Measurements from ENCODE around the gene MAD1L1. TPM values are rescaled to one million over a fixed set of nuclear protein-coding genes. Genes with fewer than 3 reads are reported as not detected.

MAD1L1 gene
- polyA plus RNA-seq, 1 experiment, result 32.0 TPM

DNA sequence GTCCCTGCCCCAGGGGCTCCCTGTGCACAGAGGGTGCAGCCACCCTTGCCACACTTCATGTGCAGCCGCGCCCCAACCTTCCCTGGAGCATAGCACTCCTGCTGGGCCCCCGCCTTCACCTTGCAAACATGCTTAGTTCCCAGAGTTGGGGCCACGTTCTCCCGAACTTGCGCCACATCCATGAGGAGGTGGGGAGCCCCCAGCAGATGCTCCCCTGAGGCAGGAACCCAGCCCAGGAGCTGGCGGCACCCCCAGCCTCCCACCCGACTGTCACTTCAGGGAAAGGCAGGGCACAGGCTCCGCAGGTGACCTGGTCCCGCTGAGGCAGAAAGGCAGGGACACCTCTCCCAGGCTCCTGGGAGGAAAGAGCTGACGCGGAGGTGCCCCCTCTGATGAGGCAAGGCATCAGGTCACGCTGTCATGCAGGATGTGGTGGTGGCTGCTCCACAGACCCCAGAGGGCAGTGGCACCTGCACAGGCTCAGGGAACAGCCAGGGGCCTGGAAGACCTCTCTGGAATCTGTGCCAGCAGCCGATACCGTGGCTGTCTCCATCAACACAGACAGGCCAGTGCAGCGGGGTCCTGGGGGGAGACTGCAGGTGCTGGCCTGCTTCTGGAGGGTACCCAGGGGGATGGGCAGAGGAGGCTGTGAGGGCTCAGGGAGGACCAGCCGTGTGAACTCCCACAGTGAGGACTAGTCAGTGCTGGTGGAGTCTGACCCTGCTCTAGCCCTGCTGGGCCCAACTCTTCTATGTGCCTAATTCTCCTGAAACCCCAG is 221.3 kb downstream of the MAD1L1 start:
- no peak overlapping the region for H3K4me3 ChIP-seq (ENCODE audit: low read depth, low read length)
- TF ChIP-seq, protein P1, sequence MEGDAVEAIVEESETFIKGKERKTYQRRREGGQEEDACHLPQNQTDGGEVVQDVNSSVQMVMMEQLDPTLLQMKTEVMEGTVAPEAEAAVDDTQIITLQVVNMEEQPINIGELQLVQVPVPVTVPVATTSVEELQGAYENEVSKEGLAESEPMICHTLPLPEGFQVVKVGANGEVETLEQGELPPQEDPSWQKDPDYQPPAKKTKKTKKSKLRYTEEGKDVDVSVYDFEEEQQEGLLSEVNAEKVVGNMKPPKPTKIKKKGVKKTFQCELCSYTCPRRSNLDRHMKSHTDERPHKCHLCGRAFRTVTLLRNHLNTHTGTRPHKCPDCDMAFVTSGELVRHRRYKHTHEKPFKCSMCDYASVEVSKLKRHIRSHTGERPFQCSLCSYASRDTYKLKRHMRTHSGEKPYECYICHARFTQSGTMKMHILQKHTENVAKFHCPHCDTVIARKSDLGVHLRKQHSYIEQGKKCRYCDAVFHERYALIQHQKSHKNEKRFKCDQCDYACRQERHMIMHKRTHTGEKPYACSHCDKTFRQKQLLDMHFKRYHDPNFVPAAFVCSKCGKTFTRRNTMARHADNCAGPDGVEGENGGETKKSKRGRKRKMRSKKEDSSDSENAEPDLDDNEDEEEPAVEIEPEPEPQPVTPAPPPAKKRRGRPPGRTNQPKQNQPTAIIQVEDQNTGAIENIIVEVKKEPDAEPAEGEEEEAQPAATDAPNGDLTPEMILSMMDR (IDR thresholded peaks at IDR 0.05; ENCODE audit: insufficient read depth, low read depth, low read length), result no peak
- H3K27me3 ChIP-seq (ENCODE audit: control insufficient read depth, insufficient read depth, low read length), result no peaks in the 10 kb centered on the region
- H3K36me3 ChIP-seq (ENCODE audit: control insufficient read depth, insufficient read depth, low read length), result no peaks in the 10 kb centered on the region; the same call in none of the 2 replicates
- ChIA-PET POLR2A (no interaction called here), CTCF (no interaction called here)
- no peak for DNase-seq (ENCODE audit: low read depth)

DNA sequence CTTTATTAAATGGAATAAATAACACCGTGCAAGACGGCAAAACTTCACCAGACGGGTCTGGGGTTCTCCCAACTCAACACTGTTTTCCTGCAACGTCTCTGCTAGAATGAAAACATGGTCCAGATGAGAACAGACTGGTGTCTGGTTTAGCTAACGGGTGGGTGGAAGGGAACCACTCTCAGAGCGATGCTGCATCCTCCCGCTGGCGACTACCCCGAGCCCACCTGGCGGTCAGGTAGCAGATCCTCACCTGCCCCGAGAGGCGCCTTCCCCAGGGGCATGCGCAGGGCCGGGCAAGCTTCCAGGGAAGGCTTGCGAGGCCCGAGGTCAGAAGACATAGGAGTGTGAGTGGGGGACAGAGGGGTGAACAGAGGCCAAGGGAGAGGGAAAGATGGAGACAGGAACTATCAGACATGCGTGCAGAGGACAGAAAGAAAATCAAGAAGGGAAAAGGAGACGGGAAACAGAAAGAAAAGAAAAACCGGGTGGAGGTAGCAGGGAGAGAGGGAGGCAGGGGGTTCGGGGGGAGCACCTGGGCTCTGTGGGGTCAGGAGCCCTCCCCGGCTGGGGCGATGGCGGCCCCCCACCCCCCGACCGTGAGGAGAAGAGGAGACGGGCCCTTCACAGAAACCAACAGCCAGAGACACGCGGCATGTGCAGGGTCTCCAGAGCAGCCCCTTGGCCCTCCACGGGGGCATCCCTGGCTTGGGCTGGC is 222.0 kb downstream of the MAD1L1 start:
- ChIA-PET CTCF (no interaction called here), POLR2A (no interaction called here)
- no peak for DNase-seq (ENCODE audit: low read depth)
- Histone ChIP-seq H3K4me3 (ENCODE audit: low read depth, low read length) (no peak overlapping the region), H3K36me3 (ENCODE audit: control insufficient read depth, insufficient read depth, low read length) (no peaks in the 10 kb centered on the region; the same call in none of the 2 replicates), H3K27me3 (ENCODE audit: control insufficient read depth, insufficient read depth, low read length) (no peaks in the 10 kb centered on the region)
- TF ChIP-seq, protein P1 (IDR thresholded peaks at IDR 0.05; ENCODE audit: insufficient read depth, low read depth, low read length), result no peak

DNA sequence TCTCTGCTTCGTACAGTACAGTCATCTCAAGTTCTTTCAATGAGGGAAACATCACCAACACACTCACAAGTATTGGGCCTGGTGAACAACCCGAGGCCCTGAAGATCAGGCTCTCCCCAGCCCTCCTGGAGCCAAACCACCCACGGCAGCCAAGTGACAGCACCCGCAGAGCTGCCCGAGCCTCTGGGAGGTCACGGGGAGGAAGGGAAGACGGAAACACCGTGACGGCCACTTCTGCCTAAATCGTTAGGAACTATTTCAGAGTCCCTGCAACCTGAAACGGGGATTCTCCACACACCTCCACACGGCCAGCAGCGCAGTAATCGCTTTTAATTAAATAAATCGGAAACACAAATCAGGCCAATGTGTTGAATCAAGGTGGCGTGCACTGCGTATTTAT is 222.6 kb downstream of the MAD1L1 start:
- ChIA-PET CTCF (no interaction called here), POLR2A (no interaction called here)
- Histone ChIP-seq H3K27me3 (ENCODE audit: control insufficient read depth, insufficient read depth, low read length) (no peaks in the 10 kb centered on the region), H3K4me3 (ENCODE audit: low read depth, low read length) (no peak overlapping the region), H3K36me3 (ENCODE audit: control insufficient read depth, insufficient read depth, low read length) (no peaks in the 10 kb centered on the region; the same call in none of the 2 replicates)
- TF ChIP-seq, protein P1 (IDR thresholded peaks at IDR 0.05; ENCODE audit: insufficient read depth, low read depth, low read length), result no peak
- no peak for DNase-seq (ENCODE audit: low read depth)

DNA sequence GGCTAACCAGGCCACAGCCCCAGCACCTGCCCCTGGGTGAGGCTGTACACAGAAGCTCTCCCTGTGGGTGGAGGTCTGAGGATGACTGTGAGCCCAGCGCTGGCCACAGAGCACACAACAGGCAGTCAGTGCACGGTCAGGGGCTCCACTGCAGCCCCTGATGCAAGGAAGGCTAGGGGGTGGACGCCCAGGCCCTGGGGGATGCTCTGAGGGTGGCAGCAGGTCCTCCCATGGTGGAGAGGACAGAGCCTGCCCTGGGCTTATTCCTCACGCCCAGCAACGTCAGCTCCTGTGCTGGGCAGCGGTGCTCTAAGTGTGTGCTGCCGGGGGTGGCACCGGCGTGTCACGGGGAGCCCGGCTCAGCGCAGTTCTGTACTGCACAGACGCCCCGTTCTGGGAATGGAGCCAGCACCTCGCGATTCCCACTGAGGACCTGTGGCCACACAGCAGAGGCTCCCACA is 223.2 kb downstream of the MAD1L1 start:
- Histone ChIP-seq H3K36me3 (ENCODE audit: control insufficient read depth, insufficient read depth, low read length) (peaks cover under 1% of the 10 kb centered on the region), H3K4me3 (ENCODE audit: low read depth, low read length) (no peak overlapping the region), H3K27me3 (ENCODE audit: control insufficient read depth, insufficient read depth, low read length) (no peaks in the 10 kb centered on the region)
- ChIA-PET CTCF (no interaction called here), POLR2A (no interaction called here)
- no peak for DNase-seq (ENCODE audit: low read depth)
- TF ChIP-seq, protein P1 (IDR thresholded peaks at IDR 0.05; ENCODE audit: insufficient read depth, low read depth, low read length), result no peak

DNA sequence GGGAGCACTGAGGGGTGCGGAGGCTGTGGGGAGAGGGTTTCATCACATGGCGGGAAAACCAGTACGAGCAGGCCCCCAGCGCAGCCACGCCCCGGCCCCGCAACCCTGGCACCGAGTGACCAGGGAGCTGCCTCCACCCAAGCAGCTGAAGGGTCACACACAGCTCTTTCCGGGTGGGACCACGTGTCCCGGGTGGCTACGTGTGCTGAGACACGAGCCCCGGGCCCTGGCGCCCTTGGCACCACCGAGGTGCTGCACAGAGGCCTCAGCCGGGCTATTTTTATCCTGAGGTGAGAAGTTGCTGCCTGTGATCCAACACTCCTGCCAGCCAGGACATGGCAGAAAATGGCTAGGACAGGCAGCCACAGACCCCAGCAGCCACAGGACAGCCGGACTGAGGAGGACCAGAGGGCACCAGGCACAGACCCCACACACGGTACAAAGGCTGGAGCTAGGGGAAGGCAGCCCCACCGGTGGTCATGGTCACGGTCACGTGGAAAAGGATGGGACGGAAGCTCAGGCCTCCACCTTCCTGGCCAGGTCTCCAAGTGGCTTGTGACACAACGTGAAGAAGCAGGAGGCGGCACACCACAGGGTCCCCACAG is 223.7 kb downstream of the MAD1L1 start:
- Histone ChIP-seq H3K27me3 (ENCODE audit: control insufficient read depth, insufficient read depth, low read length) (no peaks in the 10 kb centered on the region), H3K36me3 (ENCODE audit: control insufficient read depth, insufficient read depth, low read length) (peaks cover 2% of the 10 kb centered on the region), H3K4me3 (ENCODE audit: low read depth, low read length) (no peak overlapping the region)
- CTCF ChIA-PET, result interaction anchor here (1.5 kb wide), 1 partner anchor 11 kb away, joined by 5 read pairs; no protein-coding TSS in a partner anchor
- POLR2A ChIA-PET, result no interaction called here
- TF ChIP-seq, protein P1 (IDR thresholded peaks at IDR 0.05; ENCODE audit: insufficient read depth, low read depth, low read length), result no peak
- DNase-seq (ENCODE audit: low read depth), result no peak
